HUES64 (cell line): Measurements from ENCODE around the gene RETNLB. TPM values are rescaled to one million over a fixed set of nuclear protein-coding genes. Genes with fewer than 3 reads are reported as not detected.

Source experiments
- H3K27ac ChIP-seq: 2 replicates; pipeline ENCODE4 v1.7.0; 2013; ENCODE audit warnings: low read depth, low read length, inconsistent platforms
- H3K27me3 ChIP-seq: 2 replicates; pipeline ENCODE4 v1.6.1; 2013; ENCODE audit warnings: mild to moderate bottlenecking, low read length; ENCODE audit not compliant: insufficient read depth
- H3K36me3 ChIP-seq: 2 replicates; pipeline ENCODE4 v1.6.1; 2013; ENCODE audit warnings: mild to moderate bottlenecking, low read length; ENCODE audit not compliant: insufficient read depth
- H3K4me1 ChIP-seq: 2 replicates; pipeline ENCODE4 v1.6.1; 2013; ENCODE audit warnings: mild to moderate bottlenecking, low read length, moderate library complexity; ENCODE audit not compliant: insufficient read depth
- H3K4me3 ChIP-seq: 2 replicates; pipeline ENCODE4 v1.5.1; 2013; ENCODE audit warnings: mild to moderate bottlenecking, low read length, moderate library complexity
- H3K9ac ChIP-seq: 2 replicates; pipeline ENCODE4 v1.6.1; 2013; ENCODE audit warnings: mild to moderate bottlenecking, low read depth, low read length
- H3K9me3 ChIP-seq: 2 replicates; pipeline ENCODE4 v1.6.1; 2013; ENCODE audit warnings: low read depth, low read length; ENCODE audit not compliant: insufficient read depth
- WGBS: fragments of 150-250, 120-280 bp; methylation state at CpG from one replicate; pipeline ENCODE4 v1.1.7; 2013; ENCODE audit warnings: missing lambda C conversion rate; 5-methylcytosine and 5-hydroxymethylcytosine counted together
- polyA plus RNA-seq, 2 experiments: library from polyadenylated mRNA; stranded (reverse); fragments of 50-300 nt; gene quantifications; one replicate each; pipeline ENCODE4 v1.2.3, GENCODE V29; 2013

The RETNLB gene, protein sequence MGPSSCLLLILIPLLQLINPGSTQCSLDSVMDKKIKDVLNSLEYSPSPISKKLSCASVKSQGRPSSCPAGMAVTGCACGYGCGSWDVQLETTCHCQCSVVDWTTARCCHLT
- not detected for polyA plus RNA-seq (2013, experiment 1 of 2)
- not detected for polyA plus RNA-seq (2013, experiment 2 of 2)

- Histone ChIP-seq H3K9me3 (no peaks in the 10 kb centered on the region), H3K27ac (no peak within 1 kb of the TSS), H3K4me1 (no peaks in the 10 kb centered on the region), H3K4me3 (no peak within 1 kb of the TSS), H3K9ac (no peak within 1 kb of the TSS), H3K36me3 (no peaks in the 10 kb centered on the region), H3K27me3 (no peaks in the 10 kb centered on the region)
- 97% methylated on average over 3 of the region's 3 CpGs for WGBS
Observed at GRCh38 chr3:108757404-108757982, at the start of gene RETNLB. TSS of gene RETNLB (minus strand) at chr3:108757410. CDS start at chr3:108757185, 225 bp downstream.

DNA sequence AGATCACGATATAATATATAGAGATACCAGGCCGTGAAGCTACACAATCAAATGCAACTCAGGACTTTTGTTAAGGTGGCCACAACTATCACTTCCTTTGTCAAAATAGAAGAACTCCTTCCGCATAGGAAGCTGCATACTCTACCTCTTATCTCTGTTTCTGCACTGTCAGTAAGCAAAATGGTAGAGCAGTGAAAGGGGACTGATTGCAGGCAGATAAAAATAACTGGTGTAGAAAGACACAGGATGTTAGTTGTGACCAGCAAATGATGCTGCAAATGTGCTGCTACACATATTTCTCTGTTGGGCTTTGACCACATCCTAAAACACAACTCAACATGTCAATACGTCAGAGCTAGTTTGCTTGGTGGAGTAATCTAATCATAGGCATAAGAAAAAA, 49.1 kb upstream of the RETNLB start:
- Histone ChIP-seq H3K27ac (no peak overlapping the region), H3K4me3 (no peak overlapping the region), H3K36me3 (no peaks in the 10 kb centered on the region), H3K27me3 (no peaks in the 10 kb centered on the region), H3K4me1 (no peaks in the 10 kb centered on the region), H3K9me3 (no peaks in the 10 kb centered on the region), H3K9ac (no peak overlapping the region)
- 92% methylated on average over 3 of the region's 4 CpGs for WGBS

DNA sequence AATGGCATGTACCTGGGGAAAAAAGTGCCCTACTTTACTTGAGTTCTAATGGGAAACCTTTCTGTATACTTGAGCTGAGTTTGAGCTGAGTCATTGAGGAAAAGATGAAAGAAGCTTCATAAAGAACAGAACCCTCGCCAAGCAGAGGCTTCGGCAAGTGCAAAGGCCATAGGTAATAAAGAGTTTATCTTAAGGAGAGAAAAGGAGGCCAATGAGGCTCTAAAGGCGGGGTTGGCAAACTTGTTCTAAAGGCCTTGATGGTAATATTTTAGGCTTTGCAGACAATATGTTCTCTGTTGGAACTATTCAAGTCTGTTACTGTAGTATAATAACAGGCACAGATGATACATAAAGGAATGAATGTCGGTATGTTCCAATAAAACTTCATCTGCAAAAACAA, 47.8 kb upstream of the RETNLB start:
- H3K4me3 ChIP-seq: no peak overlapping the region
- H3K9ac ChIP-seq: no peak overlapping the region
- H3K27ac ChIP-seq: no peak overlapping the region
- H3K4me1 ChIP-seq: no peaks in the 10 kb centered on the region
- 94% methylated on average over 4 of the region's 4 CpGs for WGBS
- H3K36me3 ChIP-seq: no peaks in the 10 kb centered on the region
- no peaks in the 10 kb centered on the region for H3K9me3 ChIP-seq
- no peaks in the 10 kb centered on the region for H3K27me3 ChIP-seq

DNA sequence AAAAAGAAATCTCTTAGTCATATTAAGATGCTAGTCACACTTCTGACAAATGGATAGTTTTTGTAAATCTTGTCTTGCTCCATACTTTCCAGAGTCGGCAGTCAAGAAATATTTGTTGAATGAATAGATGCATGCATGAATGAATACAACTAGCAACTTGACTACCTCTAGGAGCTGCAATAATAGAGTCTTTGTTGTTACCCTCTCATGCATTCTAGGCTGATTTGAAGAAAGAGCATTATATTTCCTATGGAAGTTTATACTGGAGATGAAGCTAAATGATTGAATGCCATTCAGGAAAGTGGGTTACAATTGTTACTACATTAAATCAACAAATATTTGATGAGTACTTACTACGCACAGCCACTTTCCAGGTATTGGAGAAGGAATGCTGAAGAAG, 47.2 kb upstream of the RETNLB start:
- H3K27me3 ChIP-seq: no peaks in the 10 kb centered on the region
- H3K9me3 ChIP-seq: no peaks in the 10 kb centered on the region
- H3K4me1 ChIP-seq: no peaks in the 10 kb centered on the region
- no peak overlapping the region for H3K9ac ChIP-seq
- no peaks in the 10 kb centered on the region for H3K36me3 ChIP-seq
- H3K4me3 ChIP-seq: no peak overlapping the region
- H3K27ac ChIP-seq: no peak overlapping the region
- 100% methylated on average over 1 of the region's 2 CpGs for WGBS

- Histone ChIP-seq H3K4me3 (no peak overlapping the region), H3K9me3 (no peaks in the 10 kb centered on the region), H3K27me3 (no peaks in the 10 kb centered on the region), H3K36me3 (no peaks in the 10 kb centered on the region), H3K9ac (no peak overlapping the region), H3K27ac (no peak overlapping the region), H3K4me1 (no peaks in the 10 kb centered on the region)
- 100% methylated on average over 1 of the region's 3 CpGs for WGBS
Observed at GRCh38 chr3:108791473-108791872, 34.3 kb upstream of the RETNLB start.

- Histone ChIP-seq H3K4me3 (no peak overlapping the region), H3K9ac (no peak overlapping the region), H3K9me3 (no peaks in the 10 kb centered on the region), H3K27me3 (no peaks in the 10 kb centered on the region), H3K27ac (no peak overlapping the region), H3K36me3 (no peaks in the 10 kb centered on the region), H3K4me1 (no peaks in the 10 kb centered on the region)
- WGBS: 97% methylated on average over 4 of the region's 4 CpGs
Observed at GRCh38 chr3:108780235-108780634, 23.0 kb upstream of the RETNLB start.

DNA sequence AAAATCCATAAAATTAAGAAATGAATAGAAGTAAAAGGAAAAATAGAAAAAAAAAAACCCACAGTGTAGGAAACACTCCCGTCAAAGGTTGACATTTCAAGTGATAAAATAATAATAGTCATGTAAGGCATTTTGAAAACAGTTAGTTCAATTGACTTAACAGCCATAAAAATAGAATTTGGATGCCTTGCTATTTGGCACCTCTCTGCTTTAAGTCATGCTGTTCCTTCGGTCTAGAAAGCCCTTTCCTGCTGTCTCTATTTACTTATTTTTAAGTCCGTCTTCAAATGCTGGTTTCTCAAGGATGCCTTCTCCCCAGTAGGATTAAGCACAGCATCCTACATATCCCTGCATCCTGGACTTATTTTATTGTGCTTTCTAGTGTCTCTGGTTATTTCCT, 22.3 kb upstream of the RETNLB start:
- Histone ChIP-seq H3K4me3 (no peak overlapping the region), H3K4me1 (no peaks in the 10 kb centered on the region), H3K27ac (no peak overlapping the region), H3K9me3 (no peaks in the 10 kb centered on the region), H3K27me3 (no peaks in the 10 kb centered on the region), H3K36me3 (no peaks in the 10 kb centered on the region), H3K9ac (no peak overlapping the region)
- 92% methylated on average over 2 of the region's 3 CpGs for WGBS

DNA sequence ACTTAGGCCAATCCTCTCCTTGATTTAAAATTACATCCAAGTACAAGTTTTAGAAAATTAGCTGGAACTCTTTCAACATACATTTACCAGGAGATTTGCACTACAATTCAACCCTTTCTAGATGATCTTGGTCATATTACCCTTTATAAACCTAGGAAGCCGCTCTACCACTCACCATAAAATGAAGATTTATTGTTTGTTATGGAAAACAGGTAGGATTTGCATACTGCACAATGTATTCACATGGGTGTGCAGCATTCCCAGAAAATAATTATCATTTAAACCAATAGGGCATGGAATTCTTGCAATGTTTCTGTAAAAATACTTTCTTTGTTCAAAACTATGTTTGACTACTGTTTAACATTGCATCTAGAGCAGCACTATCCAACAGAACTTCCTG, 18.4 kb upstream of the RETNLB start:
- no peak overlapping the region for H3K9ac ChIP-seq
- WGBS: 100% methylated on average over 1 of the region's 1 CpG
- no peaks in the 10 kb centered on the region for H3K4me1 ChIP-seq
- no peak overlapping the region for H3K4me3 ChIP-seq
- no peaks in the 10 kb centered on the region for H3K9me3 ChIP-seq
- H3K36me3 ChIP-seq: no peaks in the 10 kb centered on the region
- H3K27ac ChIP-seq: no peak overlapping the region
- no peaks in the 10 kb centered on the region for H3K27me3 ChIP-seq

- Histone ChIP-seq H3K36me3 (no peaks in the 10 kb centered on the region), H3K9me3 (no peaks in the 10 kb centered on the region), H3K4me3 (no peak overlapping the region), H3K27ac (no peak overlapping the region), H3K4me1 (no peaks in the 10 kb centered on the region), H3K27me3 (no peaks in the 10 kb centered on the region; the same call in 1 of the 2 replicates), H3K9ac (no peak overlapping the region)
- WGBS: 98% methylated on average over 3 of the region's 3 CpGs
Observed at GRCh38 chr3:108767253-108767652, 10.0 kb upstream of the RETNLB start.

DNA sequence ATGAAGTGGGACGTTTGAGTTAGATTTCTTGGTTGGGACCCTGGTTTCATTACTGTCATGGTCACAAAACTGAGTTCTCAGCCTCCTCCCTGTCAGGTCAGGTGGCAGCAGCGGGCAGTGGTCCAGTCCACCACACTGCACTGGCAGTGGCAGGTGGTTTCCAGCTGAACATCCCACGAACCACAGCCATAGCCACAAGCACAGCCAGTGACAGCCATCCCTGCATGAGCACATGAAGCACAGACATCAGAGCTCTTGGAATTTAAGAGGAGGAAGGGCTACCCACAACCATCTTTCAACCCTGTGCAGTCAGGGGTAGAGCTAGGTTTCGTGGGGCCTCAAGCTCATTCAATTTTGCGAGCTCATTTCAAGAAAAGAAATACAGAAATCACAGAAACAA, 1.5 kb downstream of the RETNLB start:
- no peaks in the 10 kb centered on the region for H3K4me1 ChIP-seq
- no peak overlapping the region for H3K27ac ChIP-seq
- H3K36me3 ChIP-seq: no peaks in the 10 kb centered on the region
- no peak overlapping the region for H3K4me3 ChIP-seq
- no peaks in the 10 kb centered on the region for H3K9me3 ChIP-seq
- no peak overlapping the region for H3K9ac ChIP-seq
- 94% methylated on average over 5 of the region's 5 CpGs for WGBS
- no peaks in the 10 kb centered on the region for H3K27me3 ChIP-seq

- Histone ChIP-seq H3K36me3 (no peaks in the 10 kb centered on the region), H3K9ac (no peak overlapping the region), H3K4me1 (no peaks in the 10 kb centered on the region), H3K27me3 (no peaks in the 10 kb centered on the region), H3K4me3 (no peak overlapping the region), H3K9me3 (no peaks in the 10 kb centered on the region), H3K27ac (no peak overlapping the region)
- WGBS: 95% methylated on average over 5 of the region's 5 CpGs
Observed at GRCh38 chr3:108744762-108745161, 12.4 kb downstream of the RETNLB start.

DNA sequence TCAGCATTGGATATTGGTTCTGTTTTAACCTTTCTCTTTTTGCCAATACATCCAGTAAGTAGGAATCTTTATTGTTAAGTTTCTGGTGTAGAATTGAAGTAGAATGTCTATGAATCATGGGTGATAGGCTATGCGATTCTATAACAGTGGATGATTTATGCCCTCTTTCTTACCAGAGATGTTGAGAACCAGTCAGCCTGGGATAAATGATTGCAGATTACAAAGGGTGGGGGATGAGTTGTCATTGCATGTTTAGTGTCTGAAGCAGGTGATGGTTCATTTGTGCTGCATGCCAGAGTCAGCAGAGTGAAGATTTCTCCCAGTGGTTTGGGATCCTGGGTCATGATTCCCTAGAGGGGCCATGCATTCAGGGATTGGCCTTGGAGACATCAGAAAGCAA, 14.3 kb downstream of the RETNLB start:
- WGBS: 92% methylated on average over 1 of the region's 1 CpG
- Histone ChIP-seq H3K4me1 (no peaks in the 10 kb centered on the region), H3K9me3 (no peaks in the 10 kb centered on the region)

More for the DNA sequence above, 14.3 kb downstream of the RETNLB start:
- Histone ChIP-seq H3K4me3 (no peak overlapping the region), H3K36me3 (no peaks in the 10 kb centered on the region), H3K27me3 (no peaks in the 10 kb centered on the region), H3K27ac (no peak overlapping the region), H3K9ac (no peak overlapping the region)
